ENCODE results near the gene ANKRD18A.
"Not testable (repeated sequence)": the region's sequence is repeated elsewhere in the genome, so short reads cannot be mapped to it uniquely, and the experiment has no call there.

ANKRD18A gene

DNA sequence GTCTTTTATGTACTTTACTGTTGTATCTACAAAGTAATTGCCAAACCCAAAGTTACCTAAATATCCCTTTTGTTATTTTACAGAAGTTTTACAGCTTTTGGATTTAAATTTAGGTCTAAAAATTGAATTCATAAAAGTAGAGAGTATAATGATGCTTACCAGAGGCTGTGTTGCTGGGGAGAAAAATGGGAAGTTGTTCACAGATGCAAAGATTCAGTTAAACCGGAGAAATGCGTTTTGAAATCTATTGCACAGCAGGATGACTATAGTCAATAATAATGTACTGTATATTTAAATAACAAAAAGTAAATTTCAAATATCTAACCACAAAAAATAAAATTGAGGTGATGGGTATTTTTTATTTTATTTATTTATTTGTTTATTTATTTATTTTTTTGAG is 2.6 kb upstream of the ANKRD18A start:
- no peaks in the 10 kb centered on the region for H3K36me3 ChIP-seq (ENCODE audit: insufficient read depth, insufficient read length, low read length)
- no peak overlapping the region for H3K4me3 ChIP-seq (ENCODE audit: insufficient read length, low read depth)
- peaks cover 3% of the 10 kb centered on the region for H3K4me1 ChIP-seq (ENCODE audit: insufficient read depth, insufficient read length)
- H3K27me3 ChIP-seq (ENCODE audit: insufficient read depth, insufficient read length) = peaks cover 26% of the 10 kb centered on the region
- H3K9me3 ChIP-seq (ENCODE audit: insufficient read depth, low read length) = peaks cover 22% of the 10 kb centered on the region
- DNase-seq (ENCODE audit: low read depth, low spot score) = no peak
- H3K9ac ChIP-seq (ENCODE audit: insufficient read length, low read depth) = no peak overlapping the region
- TF ChIP-seq YY1 (IDR thresholded peaks at IDR 0.05; ENCODE audit: insufficient read depth, insufficient read length) = no peak
- no peak for TF ChIP-seq ZNF274 (IDR thresholded peaks at IDR 0.05; ENCODE audit: low read depth, low read length)
- no peak for TF ChIP-seq SUZ12 (IDR thresholded peaks at IDR 0.05; ENCODE audit: extremely low read depth, insufficient read depth, insufficient read length)

DNA sequence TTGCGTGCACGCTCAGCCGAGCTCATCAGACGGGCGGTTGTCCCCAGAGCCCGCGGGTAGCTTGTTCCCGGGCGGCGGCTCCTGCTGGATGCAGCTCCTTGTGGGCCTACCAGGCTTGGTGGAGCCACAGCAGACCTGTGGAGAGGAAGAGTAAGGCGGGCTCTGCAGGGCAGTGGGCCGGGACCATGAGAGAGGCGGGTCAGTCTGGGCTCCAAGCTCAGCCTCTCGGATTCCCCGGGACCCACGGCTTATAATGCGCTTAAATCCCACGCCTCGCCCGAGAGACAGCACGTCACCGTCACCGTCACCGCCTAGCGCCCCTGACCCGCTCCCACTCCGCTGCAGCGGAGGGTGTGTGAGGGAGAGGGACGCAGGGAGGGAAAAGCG is 1.9 kb upstream of the ANKRD18A start:
- DNase-seq (ENCODE audit: low read depth, low spot score) = no peak
- peaks cover 26% of the 10 kb centered on the region for H3K27me3 ChIP-seq (ENCODE audit: insufficient read depth, insufficient read length)
- peak overlapping the region; percentile 89 for H3K9ac ChIP-seq (ENCODE audit: insufficient read length, low read depth)
- peak overlapping the region; percentile 78 for H3K4me3 ChIP-seq (ENCODE audit: insufficient read length, low read depth)
- H3K9me3 ChIP-seq (ENCODE audit: insufficient read depth, low read length) = peaks cover 22% of the 10 kb centered on the region
- H3K36me3 ChIP-seq (ENCODE audit: insufficient read depth, insufficient read length, low read length) = no peaks in the 10 kb centered on the region
- TF ChIP-seq YY1 (IDR thresholded peaks at IDR 0.05; ENCODE audit: insufficient read depth, insufficient read length) (no peak), SUZ12 (IDR thresholded peaks at IDR 0.05; ENCODE audit: extremely low read depth, insufficient read depth, insufficient read length) (no peak), ZNF274 (IDR thresholded peaks at IDR 0.05; ENCODE audit: low read depth, low read length) (no peak)
- peaks cover 3% of the 10 kb centered on the region for H3K4me1 ChIP-seq (ENCODE audit: insufficient read depth, insufficient read length)

DNA sequence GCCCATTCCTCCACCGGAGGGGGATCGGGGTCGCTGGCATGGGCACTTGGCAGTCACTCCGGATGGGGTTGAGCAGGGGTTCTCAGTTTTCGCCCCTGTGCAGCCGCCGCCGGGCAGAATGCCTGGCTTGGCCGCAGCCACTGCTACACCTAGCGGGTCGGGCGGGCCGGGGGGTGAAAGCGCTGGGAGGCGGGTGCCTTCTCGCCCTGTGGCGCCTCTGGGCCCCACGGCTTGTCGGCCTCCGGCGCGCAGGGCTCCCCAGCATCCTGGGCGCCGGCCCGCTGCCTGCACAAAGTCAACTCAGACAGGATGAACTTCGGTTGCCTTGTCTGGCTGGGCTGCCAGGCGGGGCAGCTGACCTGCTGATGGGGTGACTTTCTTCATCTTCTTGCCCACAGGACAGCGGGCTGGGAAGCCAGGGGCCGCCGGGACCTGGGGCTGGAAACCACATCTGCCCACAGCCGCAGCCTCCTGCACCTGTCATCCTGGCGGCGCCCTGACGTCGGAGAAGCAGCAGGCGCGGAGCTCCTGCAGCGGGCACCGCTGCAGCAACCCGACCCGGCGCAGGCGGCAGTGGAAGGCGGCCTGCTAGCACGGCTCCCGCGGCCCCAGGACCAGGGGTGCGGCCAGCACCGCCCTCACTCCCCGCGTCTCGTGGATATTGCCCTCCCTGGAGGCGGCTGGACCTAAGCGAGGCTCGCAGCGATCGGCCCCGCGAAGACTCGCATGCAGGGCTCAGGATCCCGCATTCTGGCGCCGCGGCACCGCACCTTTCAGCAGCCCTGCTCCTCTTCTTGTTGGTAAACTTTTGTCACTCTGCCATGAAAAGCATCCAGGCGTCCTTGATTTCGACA is 1.3 kb upstream of the ANKRD18A start:
- Histone ChIP-seq H3K9ac (ENCODE audit: insufficient read length, low read depth) (peak overlapping the region; percentile 89), H3K4me3 (ENCODE audit: insufficient read length, low read depth) (peak overlapping the region; percentile 78), H3K4me1 (ENCODE audit: insufficient read depth, insufficient read length) (peaks cover 3% of the 10 kb centered on the region), H3K9me3 (ENCODE audit: insufficient read depth, low read length) (peaks cover 22% of the 10 kb centered on the region), H3K27me3 (ENCODE audit: insufficient read depth, insufficient read length) (peaks cover 26% of the 10 kb centered on the region), H3K36me3 (ENCODE audit: insufficient read depth, insufficient read length, low read length) (no peaks in the 10 kb centered on the region)
- TF ChIP-seq ZNF274 (IDR thresholded peaks at IDR 0.05; ENCODE audit: low read depth, low read length) (no peak), SUZ12 (IDR thresholded peaks at IDR 0.05; ENCODE audit: extremely low read depth, insufficient read depth, insufficient read length) (no peak), YY1 (IDR thresholded peaks at IDR 0.05; ENCODE audit: insufficient read depth, insufficient read length) (no peak)
- no peak for DNase-seq (ENCODE audit: low read depth, low spot score)

DNA sequence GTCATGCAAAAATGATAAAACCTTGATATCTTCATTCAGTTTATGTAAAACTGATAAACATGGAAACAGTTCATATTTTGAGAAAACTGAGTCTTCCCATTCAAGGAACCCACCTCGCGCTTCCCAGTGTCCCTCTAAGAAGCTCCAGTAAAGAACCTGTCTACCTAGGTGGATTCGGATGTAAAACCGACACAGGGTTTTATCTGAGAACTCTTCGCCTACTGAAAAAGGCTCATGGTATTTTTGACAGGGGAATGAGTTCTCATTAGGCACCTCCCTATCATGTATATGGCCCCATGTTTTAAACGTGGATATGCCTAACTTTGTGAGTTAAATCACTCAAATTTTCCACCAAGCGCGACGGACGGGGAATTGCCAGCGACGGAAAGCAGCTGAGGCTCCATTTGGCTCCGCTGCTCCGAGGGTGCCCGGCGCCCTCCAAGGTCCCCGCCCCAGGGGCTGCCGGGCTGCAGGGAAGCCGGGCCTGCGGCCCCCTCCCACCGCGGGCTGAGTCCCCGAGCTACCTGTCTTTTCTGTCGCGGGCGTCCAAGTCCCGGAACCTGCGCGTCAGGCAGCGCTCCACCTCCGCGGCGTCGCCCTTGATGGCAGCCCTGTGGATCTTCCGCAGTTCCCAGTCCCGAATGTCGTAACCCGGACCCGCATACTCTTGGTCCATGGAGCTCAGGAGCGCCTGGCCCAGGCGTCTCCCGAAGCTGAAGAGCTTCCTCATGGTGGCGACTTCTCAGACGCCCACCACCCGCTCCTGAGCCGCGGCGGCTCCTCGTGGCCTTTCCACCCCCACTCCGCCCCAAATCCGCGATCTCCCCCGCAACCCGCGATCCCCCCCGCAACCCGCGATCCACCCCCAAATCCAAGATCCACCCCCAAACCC is 594 bp downstream of the ANKRD18A start:
- peaks cover 17% of the 10 kb centered on the region for H3K9me3 ChIP-seq (ENCODE audit: insufficient read depth, low read length)
- H3K36me3 ChIP-seq (ENCODE audit: insufficient read depth, insufficient read length, low read length) = no peaks in the 10 kb centered on the region
- peaks cover 3% of the 10 kb centered on the region for H3K4me1 ChIP-seq (ENCODE audit: insufficient read depth, insufficient read length)
- peak overlapping the region; percentile 78 for H3K4me3 ChIP-seq (ENCODE audit: insufficient read length, low read depth)
- TF ChIP-seq ZNF274 (IDR thresholded peaks at IDR 0.05; ENCODE audit: low read depth, low read length) (no peak), YY1 (IDR thresholded peaks at IDR 0.05; ENCODE audit: insufficient read depth, insufficient read length) (no peak), SUZ12 (IDR thresholded peaks at IDR 0.05; ENCODE audit: extremely low read depth, insufficient read depth, insufficient read length) (no peak)
- H3K9ac ChIP-seq (ENCODE audit: insufficient read length, low read depth) = peak overlapping the region; percentile 89
- peaks cover 26% of the 10 kb centered on the region for H3K27me3 ChIP-seq (ENCODE audit: insufficient read depth, insufficient read length)
- DNase-seq (ENCODE audit: low read depth, low spot score) = no peak

DNA sequence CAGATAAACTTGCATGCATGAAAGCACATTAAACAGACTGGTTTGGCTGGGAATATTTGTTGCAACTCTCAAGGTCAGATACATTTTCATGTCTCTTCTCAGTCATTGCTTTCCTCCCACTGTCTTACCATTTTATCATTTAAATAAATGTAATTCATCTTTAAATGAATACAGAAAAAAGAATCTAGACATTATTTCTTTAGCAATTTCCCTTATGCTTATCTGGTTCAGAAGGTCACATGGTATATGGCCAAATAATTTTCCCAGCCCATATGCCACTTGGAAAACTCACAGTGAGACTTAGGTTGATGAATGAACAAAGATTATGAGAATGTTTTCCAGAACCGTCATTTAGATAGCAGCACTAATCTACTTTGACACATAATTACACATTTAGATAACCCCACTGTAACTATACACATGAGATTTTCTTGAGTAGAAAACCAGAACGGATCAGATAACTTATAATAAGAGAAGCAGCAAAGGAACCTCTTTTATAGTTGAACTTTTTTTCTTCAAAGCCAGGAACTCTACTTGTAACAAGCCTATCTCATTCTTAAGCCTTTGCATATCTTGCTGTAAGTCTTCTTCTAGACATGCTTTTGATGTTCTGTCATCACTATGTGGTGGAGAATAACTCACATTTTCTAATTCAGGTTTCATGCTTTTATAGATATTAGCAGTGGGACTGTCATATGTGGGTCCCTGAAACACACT is 22.2 kb downstream of the ANKRD18A start:
- H3K27me3 ChIP-seq (ENCODE audit: insufficient read depth, insufficient read length); H3K4me3 ChIP-seq (ENCODE audit: insufficient read length, low read depth): not testable (repeated sequence)

DNA sequence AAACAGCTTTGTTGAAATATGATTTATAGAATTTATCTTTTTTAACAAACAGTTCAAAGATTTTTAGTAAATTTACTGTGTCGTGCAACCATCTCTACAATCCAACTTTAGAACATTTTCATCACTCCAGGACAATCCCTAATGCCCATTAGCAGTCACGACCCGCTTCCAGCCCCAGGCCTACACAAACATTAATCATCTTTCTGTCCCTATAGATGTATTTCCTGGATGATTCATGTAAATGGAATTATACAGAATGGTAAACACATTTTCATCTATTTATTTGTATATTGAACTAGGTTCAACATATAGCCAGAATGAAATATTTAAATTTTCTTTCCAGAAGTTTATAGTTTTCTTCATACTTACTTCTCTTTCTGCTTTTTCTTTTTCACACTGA is 25.3 kb downstream of the ANKRD18A start:
- H3K4me1 ChIP-seq (ENCODE audit: insufficient read depth, insufficient read length); H3K27me3 ChIP-seq (ENCODE audit: insufficient read depth, insufficient read length); H3K4me3 ChIP-seq (ENCODE audit: insufficient read length, low read depth); H3K36me3 ChIP-seq (ENCODE audit: insufficient read depth, insufficient read length, low read length); H3K9me3 ChIP-seq (ENCODE audit: insufficient read depth, low read length); DNase-seq (ENCODE audit: low read depth, low spot score); H3K9ac ChIP-seq (ENCODE audit: insufficient read length, low read depth): not testable (repeated sequence)

More for the DNA sequence above, 22.2 kb downstream of the ANKRD18A start:
- not testable (repeated sequence) for H3K9me3 ChIP-seq (ENCODE audit: insufficient read depth, low read length); H3K9ac ChIP-seq (ENCODE audit: insufficient read length, low read depth); H3K4me1 ChIP-seq (ENCODE audit: insufficient read depth, insufficient read length); DNase-seq (ENCODE audit: low read depth, low spot score); H3K36me3 ChIP-seq (ENCODE audit: insufficient read depth, insufficient read length, low read length)

DNA sequence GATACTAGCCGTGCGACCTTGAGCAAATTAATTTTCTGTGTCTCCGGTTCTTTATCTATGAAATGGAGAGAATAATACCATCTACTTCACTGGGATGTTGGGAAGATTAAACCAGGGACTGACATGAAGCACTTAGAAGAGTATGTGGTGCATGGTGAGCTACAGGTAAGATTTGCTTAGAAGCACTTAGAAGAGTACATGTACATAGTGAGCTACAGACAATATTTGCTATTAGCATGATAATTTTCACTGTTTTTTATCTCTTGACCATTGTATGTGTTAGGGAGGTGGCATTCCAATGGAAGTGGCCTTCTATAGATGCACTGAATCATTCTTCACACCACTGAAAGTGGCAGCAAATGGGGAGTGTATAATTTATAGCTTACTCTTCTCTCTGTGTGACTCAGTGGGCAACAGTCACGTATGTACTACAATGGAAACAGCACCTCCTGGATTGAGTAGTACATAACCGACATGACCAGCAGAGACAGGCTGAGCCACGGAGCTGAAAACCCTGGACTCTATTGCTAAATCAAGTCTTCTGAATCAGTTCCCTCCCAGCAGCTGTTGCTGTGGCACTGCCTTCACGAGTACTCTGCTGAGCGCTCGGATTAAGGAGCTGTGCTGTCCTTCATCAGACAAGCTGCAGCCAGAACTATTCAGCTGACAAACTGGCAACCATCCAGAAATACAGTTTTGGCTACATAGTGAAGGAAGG is 28.9 kb downstream of the ANKRD18A start:
- not testable (repeated sequence) for H3K27me3 ChIP-seq (ENCODE audit: insufficient read depth, insufficient read length); H3K36me3 ChIP-seq (ENCODE audit: insufficient read depth, insufficient read length, low read length); DNase-seq (ENCODE audit: low read depth, low spot score); H3K9ac ChIP-seq (ENCODE audit: insufficient read length, low read depth); H3K4me3 ChIP-seq (ENCODE audit: insufficient read length, low read depth); H3K4me1 ChIP-seq (ENCODE audit: insufficient read depth, insufficient read length); H3K9me3 ChIP-seq (ENCODE audit: insufficient read depth, low read length)

DNA sequence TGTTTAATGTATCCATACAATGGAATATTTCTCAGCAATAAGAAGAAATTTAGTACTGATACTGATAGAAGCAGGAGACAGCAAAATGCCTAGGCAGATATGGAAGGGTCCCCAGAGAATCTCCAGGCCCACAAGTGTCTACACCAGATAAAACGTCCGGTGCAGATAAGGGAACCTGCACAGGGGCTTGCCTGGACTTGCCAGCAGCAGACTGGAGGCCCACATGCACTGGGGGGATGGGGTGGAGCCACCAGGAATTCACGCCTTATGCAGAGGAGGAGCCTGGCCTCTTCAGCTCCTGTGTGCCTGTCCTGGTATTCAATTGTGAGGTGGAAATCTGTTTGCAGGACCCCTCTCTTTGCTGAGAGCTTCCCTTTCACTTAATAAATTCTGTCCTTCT is 36.6 kb downstream of the ANKRD18A start:
- not testable (repeated sequence) for H3K9ac ChIP-seq (ENCODE audit: insufficient read length, low read depth); H3K36me3 ChIP-seq (ENCODE audit: insufficient read depth, insufficient read length, low read length); H3K4me3 ChIP-seq (ENCODE audit: insufficient read length, low read depth); H3K9me3 ChIP-seq (ENCODE audit: insufficient read depth, low read length); H3K4me1 ChIP-seq (ENCODE audit: insufficient read depth, insufficient read length); H3K27me3 ChIP-seq (ENCODE audit: insufficient read depth, insufficient read length)
- DNase-seq (ENCODE audit: low read depth, low spot score) = peak; percentile 28

DNA sequence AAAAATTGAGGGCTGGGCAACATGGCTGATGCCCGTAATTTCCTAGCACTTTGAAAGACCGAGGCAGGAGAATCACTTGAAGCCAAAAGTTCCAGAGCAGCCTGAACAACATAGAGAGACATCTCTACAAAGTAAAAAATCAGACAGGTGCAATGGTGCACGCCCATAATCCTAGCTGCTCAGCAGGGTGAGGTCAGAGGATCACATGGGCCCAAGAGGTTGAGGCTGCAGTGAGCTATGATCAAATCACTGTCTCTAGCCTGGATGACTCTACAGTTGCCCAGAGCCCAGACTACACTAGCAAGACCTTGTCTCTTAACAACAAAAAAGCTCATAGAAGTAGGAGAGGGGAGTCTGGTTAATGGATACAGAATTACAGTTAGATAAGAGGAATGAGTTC is 40.3 kb downstream of the ANKRD18A start:
- H3K4me1 ChIP-seq (ENCODE audit: insufficient read depth, insufficient read length); H3K4me3 ChIP-seq (ENCODE audit: insufficient read length, low read depth); DNase-seq (ENCODE audit: low read depth, low spot score): not testable (repeated sequence)

DNA sequence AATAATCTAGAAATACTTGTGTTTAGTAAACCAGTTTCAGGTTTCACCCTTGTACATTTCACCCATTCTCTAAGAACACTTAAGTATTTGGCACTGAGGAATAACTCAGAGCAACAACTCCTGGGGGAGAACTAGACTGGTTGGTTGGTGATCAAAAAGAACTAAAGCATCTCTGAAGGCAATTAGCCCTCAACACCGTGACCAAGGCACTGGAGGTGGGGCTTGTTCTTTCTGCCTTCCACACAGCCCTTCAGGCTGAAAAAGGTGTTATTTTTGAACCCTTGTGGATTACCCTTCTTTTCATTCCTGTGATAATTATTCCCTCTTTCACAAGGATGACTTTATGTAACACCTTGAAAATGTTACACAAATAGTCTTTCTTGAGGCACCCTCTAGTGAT is 44.2 kb downstream of the ANKRD18A start:
- DNase-seq (ENCODE audit: low read depth, low spot score) = not testable (repeated sequence)

More for the DNA sequence above, 40.3 kb downstream of the ANKRD18A start:
- not testable (repeated sequence) for H3K36me3 ChIP-seq (ENCODE audit: insufficient read depth, insufficient read length, low read length); H3K27me3 ChIP-seq (ENCODE audit: insufficient read depth, insufficient read length); H3K9ac ChIP-seq (ENCODE audit: insufficient read length, low read depth); H3K9me3 ChIP-seq (ENCODE audit: insufficient read depth, low read length)

More for the DNA sequence above, 44.2 kb downstream of the ANKRD18A start:
- H3K9me3 ChIP-seq (ENCODE audit: insufficient read depth, low read length); H3K9ac ChIP-seq (ENCODE audit: insufficient read length, low read depth); H3K4me1 ChIP-seq (ENCODE audit: insufficient read depth, insufficient read length); H3K27me3 ChIP-seq (ENCODE audit: insufficient read depth, insufficient read length); H3K4me3 ChIP-seq (ENCODE audit: insufficient read length, low read depth); H3K36me3 ChIP-seq (ENCODE audit: insufficient read depth, insufficient read length, low read length): not testable (repeated sequence)

Measured in NT2/D1 (cell line).